ENCODE results near the gene RAMP1. TPM values are rescaled to one million over a fixed set of nuclear protein-coding genes. Genes with fewer than 3 reads are reported as not detected.

RAMP1 gene
- total and polyA plus RNA-seq, 9 of the 15 experiments (the other 6 are each of a cell fraction or from before 2014, with no cell fraction given) = 0.72 to 0.77 TPM; not detected in 7

DNA sequence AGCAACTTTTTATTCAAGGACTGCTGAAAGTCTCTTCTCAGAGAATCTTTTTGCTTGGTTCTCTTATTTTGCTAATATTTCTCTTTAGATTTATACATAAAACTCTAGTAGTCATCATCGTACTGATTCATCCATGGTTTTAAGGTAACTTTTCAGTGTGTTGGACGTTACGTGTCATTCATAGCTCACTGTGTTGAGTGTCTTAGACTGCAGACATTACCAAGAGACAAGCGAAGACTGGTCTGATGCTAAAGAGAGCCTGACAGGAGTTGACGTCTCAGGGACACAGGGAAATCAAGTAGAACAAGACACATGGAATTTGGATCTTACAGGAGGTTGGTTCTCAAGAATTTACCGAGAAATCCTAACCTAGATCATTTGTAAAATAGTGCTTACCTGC is 35.3 kb upstream of the RAMP1 start:
- FAIRE-seq (peak; percentile 23), DNase-seq (ENCODE audit: extremely low read depth in 1 of 4, low spot score in 3 of 4) (no peak), ATAC-seq (no peak)
- Histone ChIP-seq H3K9me1 (ENCODE audit: control insufficient read depth, insufficient read depth, low read length) (no peaks in the 10 kb centered on the region), H3K4me2 (ENCODE audit: insufficient read depth, low read length) (no peak overlapping the region), H3K27me3 (ENCODE audit: control insufficient read depth in 2 of 2, insufficient read depth in 2 of 2, low read length in 2 of 2) (no peaks in the 10 kb centered on the region), H2AFZ (ENCODE audit: low read depth, low read length) (no peak overlapping the region), H3K27ac (ENCODE audit: extremely low read depth, low read depth, low read length) (no peak overlapping the region), H3K4me3 (no peak overlapping the region), H3K4me1 (replicated peaks in 1 of 2; ENCODE audit: control insufficient read depth in 2 of 2, insufficient read depth in 2 of 2, low read length in 2 of 2) (no peaks in the 10 kb centered on the region), H4K20me1 (replicated peaks; ENCODE audit: control insufficient read depth, insufficient read depth, low read length) (no peaks in the 10 kb centered on the region), H3K79me2 (ENCODE audit: control insufficient read depth, insufficient read depth, low read length) (no peaks in the 10 kb centered on the region), H3K9me3 (replicated peaks; ENCODE audit: control insufficient read depth, insufficient read depth, low read depth, low read length) (no peaks in the 10 kb centered on the region), H3K9ac (ENCODE audit: insufficient read depth in 1 of 2, low read depth in 2 of 2, low read length in 2 of 2) (no peak overlapping the region), H3K36me3 (ENCODE audit: control insufficient read depth, insufficient read depth, low read length) (no peaks in the 10 kb centered on the region)
- WGBS (ENCODE audit: insufficient coverage, low coverage, missing lambda C conversion rate) = 1% methylated on average over 6 of the region's 6 CpGs
- POLR2A ChIA-PET = no interaction called here
- CTCF ChIA-PET (ENCODE audit: low intra/inter-chr PET ratio) = no interaction called here
- in situ Hi-C loops (cut with MboI) = no loop called here
- no peak for TF ChIP-seq ESRRA (IDR thresholded peaks at IDR 0.05; ENCODE audit: borderline replicate concordance, low read depth)
- TF ChIP-seq ETV1 (tag; conservative IDR thresholded peaks at IDR 0.05; ENCODE audit: low read depth) = no peak
- no peak for TF ChIP-seq POLR2A (conservative IDR thresholded peaks at IDR 0.05)
- TF ChIP-seq, protein P1, sequence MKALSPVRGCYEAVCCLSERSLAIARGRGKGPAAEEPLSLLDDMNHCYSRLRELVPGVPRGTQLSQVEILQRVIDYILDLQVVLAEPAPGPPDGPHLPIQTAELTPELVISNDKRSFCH (CRISPR knock-in tag; IDR thresholded peaks at IDR 0.05) = no peak
- TF ChIP-seq, protein P1 (tag; IDR thresholded peaks at IDR 0.05) = no peak
- TF ChIP-seq CBFA2T2 (conservative IDR thresholded peaks at IDR 0.05) = no peak
- TF ChIP-seq MTA3 (IDR thresholded peaks at IDR 0.05; ENCODE audit: borderline replicate concordance) = no peak
- intact Hi-C loops (cut with micrococcal nuclease) = no loop called here
- no TSS peak for BruUV-seq (replicated peaks)
